GM12891 (cell line): ENCODE measurements around the gene PMP22.
"Not testable (repeated sequence)": the region's sequence is repeated elsewhere in the genome, so short reads cannot be mapped to it uniquely, and the experiment has no call there.

Experiments used
- DNase-seq: peaks from one replicate; pipeline ENCODE4 v3.0.0; 2011; ENCODE audit warnings: low spot score; ENCODE audit not compliant: insufficient read length
- FAIRE-seq: peaks from 2 replicates; lab custom pipeline; 2011; peaks lifted over from hg19 to GRCh38; lab: Jason Lieb, UNC
- PAX5 ChIP-seq: IDR thresholded peaks from 2 replicates; pipeline ENCODE4 v1.6.1; 2011; ENCODE audit warnings: low read length, moderate library complexity, mild to moderate bottlenecking; ENCODE audit not compliant: insufficient read depth, severe bottlenecking
- POLR2A ChIP-seq: IDR thresholded peaks from 2 replicates; pipeline ENCODE4 v1.6.1; 2011; ENCODE audit warnings: low read depth, low read length, control low read depth
- POLR2AphosphoS5 ChIP-seq: IDR thresholded peaks from 2 replicates; pipeline ENCODE4 v1.6.1; 2011; ENCODE audit warnings: low read depth, low read length, control low read depth
- POU2F2 ChIP-seq: IDR thresholded peaks from 2 replicates; pipeline ENCODE4 v1.6.1; 2011; ENCODE audit warnings: low read depth, mild to moderate bottlenecking, control low read depth, low read length, moderate library complexity
- SPI1 ChIP-seq: IDR thresholded peaks from 2 replicates; pipeline ENCODE4 v1.6.1; 2011; ENCODE audit warnings: low read depth, low read length, control low read depth
- TAF1 ChIP-seq: IDR thresholded peaks from 2 replicates; pipeline ENCODE4 v1.6.1; 2011; ENCODE audit warnings: low read depth, low read length, control low read depth

Gene PMP22

GRCh38 chr17:15216481-15216880, 48.6 kb downstream of the PMP22 start:
- TF ChIP-seq SPI1 = no peak
- TF ChIP-seq POLR2AphosphoS5 = no peak
- no peak for TF ChIP-seq POU2F2
- TF ChIP-seq TAF1 = no peak
- no peak for TF ChIP-seq PAX5
- no peak for TF ChIP-seq POLR2A
- FAIRE-seq = no peak

GRCh38 chr17:15213381-15214087, 51.6 kb downstream of the PMP22 start:
- TF ChIP-seq POLR2AphosphoS5 (no peak), POLR2A (no peak), SPI1 (no peak), PAX5 (no peak), POU2F2 (no peak), TAF1 (no peak)
- no peak for DNase-seq
- FAIRE-seq = no peak

More at GRCh38 chr17:15216481-15216880, 48.6 kb downstream of the PMP22 start:
- DNase-seq = no peak

DNA sequence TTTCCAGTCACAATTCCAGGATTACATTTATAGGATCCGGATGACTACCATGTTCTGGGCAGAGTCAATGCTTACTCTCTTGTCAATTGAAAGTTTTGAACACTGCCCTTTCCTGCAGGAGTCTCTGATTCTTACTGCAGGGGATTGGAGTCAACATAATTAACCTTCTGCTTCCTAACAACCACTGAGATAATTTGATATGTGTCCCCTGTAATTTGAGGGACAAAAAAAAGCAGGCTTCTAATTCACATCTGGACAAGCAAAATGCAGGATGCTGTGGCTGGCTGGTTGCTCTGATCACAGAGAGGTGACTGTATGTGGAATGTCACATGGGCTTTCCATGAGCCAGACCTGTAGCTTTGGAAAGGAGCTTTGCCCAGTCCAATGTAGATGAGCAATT, 54.9 kb downstream of the PMP22 start:
- no peak for TF ChIP-seq POLR2A
- no peak for TF ChIP-seq POLR2AphosphoS5
- no peak for TF ChIP-seq PAX5
- TF ChIP-seq POU2F2 = no peak
- TF ChIP-seq SPI1 = no peak
- no peak for TF ChIP-seq TAF1
- FAIRE-seq (no peak), DNase-seq (no peak)

GRCh38 chr17:15203062-15203461, 62.1 kb downstream of the PMP22 start:
- not testable (repeated sequence) for DNase-seq, FAIRE-seq

DNA sequence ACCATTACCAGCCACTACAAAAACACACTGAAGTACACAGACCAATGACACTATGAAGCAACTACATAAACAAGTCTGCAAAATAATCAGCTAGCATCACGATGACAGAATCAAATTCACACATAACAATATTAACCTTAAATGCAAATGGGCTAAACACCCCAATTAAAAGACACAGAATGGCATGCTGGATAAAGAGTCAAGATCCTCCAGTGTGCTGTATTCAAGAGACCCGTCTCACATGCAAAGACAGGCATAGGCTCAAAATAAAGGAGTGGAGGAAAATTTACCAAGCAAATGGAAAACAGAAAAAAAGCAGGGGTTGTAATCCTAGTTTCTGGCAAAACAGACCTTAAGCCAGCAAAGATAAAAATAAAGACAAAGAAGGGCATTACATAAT, 64.6 kb downstream of the PMP22 start:
- DNase-seq, FAIRE-seq: not testable (repeated sequence)

- no peak for FAIRE-seq
- no peak for DNase-seq
- TF ChIP-seq PAX5 = no peak
- TF ChIP-seq TAF1 = no peak
- no peak for TF ChIP-seq POLR2A
Observed at GRCh38 chr17:15197229-15197628, 67.9 kb downstream of the PMP22 start.

GRCh38 chr17:15194859-15195277, 70.3 kb downstream of the PMP22 start:
- DNase-seq = no peak
- TF ChIP-seq POLR2A (no peak), TAF1 (no peak), SPI1 (no peak), POLR2AphosphoS5 (no peak), POU2F2 (no peak), PAX5 (no peak)
- no peak for FAIRE-seq

DNA sequence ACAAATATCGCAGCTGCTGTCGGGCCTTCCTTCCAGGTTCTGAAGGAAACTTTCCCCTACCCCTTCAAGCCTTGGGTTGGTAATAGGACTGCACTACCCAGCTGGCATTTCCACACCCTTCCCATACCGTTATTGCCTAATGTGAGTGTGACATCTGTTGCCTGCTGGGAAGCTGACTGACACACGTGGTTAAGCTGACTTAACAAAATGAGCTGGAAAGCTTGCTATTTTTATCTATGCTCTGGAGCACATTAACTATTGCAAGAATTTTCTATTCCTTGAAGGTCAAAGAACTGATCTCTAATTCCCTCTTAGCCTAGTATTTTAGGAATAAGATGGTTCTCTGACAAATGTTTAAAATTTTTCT, 79.5 kb downstream of the PMP22 start:
- FAIRE-seq = no peak
- TF ChIP-seq POLR2AphosphoS5 (no peak), POU2F2 (no peak), PAX5 (no peak), SPI1 (no peak), POLR2A (no peak), TAF1 (no peak)
- no peak for DNase-seq

DNA sequence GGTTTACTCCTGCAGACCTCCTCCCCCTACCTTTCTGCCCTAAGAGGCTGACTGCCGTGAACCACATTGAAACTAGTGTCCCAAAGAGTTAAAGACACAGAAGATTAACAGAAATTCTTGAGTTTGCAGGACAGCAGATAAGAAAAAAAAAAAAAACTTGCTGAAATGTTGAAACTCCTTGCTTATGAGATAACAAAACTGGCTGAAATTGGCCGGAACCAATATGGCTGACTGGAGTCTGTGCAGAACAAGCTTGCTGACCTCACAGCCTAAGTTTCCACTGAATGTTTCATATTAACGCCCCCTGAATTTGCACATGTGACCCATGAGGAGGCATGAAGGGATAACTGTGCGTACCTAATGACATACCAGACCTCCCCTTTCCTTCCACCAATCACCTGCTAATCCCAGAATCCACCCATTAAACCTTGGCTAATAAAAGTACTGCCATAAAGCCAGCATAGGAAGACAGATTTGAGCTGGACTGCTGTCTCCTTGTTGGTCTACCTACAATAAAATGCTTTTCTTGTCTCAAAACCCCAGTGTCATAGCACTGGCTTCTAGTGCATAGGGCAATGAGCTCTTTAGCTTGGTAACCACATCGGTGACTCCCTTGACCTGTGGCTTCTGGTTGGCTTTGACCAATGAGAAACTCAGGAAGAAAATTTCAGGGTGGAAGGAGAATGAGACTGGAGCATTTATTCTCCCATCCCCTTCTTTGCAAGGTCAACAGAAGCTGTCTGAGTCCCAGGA, 80.1 kb downstream of the PMP22 start:
- TF ChIP-seq SPI1 (no peak), POLR2A (no peak), PAX5 (no peak), TAF1 (no peak), POU2F2 (no peak), POLR2AphosphoS5 (no peak)
- no peak for FAIRE-seq

DNA sequence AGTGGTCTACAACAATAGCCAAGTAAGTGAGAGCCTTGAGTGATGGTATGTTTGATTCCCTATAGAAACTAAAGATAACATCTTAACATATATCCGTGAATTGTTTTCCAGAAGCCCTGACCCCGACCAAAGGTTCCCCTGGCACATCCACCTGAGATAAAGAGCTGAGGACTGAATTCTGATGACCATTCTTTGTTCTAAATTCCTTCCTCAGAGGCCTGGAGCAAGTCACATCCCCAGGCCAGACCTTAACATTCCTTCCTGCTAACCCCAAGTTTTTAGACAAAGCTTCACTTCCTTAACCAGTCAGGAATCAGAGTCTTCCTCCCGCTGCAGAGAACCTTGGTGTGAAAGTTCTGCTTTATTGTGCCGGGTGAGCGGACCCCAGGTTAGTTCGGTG, 83.3 kb downstream of the PMP22 start:
- no peak for DNase-seq
- no peak for TF ChIP-seq POLR2AphosphoS5
- no peak for TF ChIP-seq TAF1
- no peak for TF ChIP-seq PAX5
- TF ChIP-seq SPI1 = no peak
- TF ChIP-seq POU2F2 = no peak
- no peak for TF ChIP-seq POLR2A

More for the DNA sequence above, 80.1 kb downstream of the PMP22 start:
- no peak for DNase-seq

DNA sequence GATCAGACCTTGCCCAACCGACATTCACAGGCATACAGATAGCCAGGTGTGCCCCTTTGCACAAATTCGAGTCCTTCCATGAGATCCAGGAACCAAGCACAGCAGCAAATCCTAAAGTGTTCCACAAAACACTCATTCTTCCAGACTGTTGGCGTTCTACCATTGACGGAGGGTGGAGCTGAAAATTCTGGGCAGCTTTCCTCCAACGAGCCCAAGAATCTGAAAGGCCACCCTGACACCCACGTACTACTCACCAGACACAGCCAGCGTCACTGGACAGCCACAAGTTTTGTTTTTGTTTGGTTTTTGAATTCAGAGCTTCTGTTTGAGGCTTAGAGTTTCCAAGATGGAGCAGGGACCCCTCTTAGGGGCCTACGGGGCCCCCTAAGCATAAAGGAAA, 83.8 kb downstream of the PMP22 start:
- FAIRE-seq (no peak), DNase-seq (no peak)
- no peak for TF ChIP-seq SPI1
- TF ChIP-seq TAF1 = no peak
- no peak for TF ChIP-seq POLR2A
- TF ChIP-seq POLR2AphosphoS5 = no peak
- no peak for TF ChIP-seq POU2F2
- no peak for TF ChIP-seq PAX5

More for the DNA sequence above, 83.3 kb downstream of the PMP22 start:
- FAIRE-seq = no peak
